ENCODE data around the gene LACC1. TPM values are rescaled to one million over a fixed set of nuclear protein-coding genes. Genes with fewer than 3 reads are reported as not detected.
A peak's percentile ranks its signal among the peaks of the same experiment; 100 is the strongest.

The LACC1 gene
- total and polyA plus RNA-seq, 2 of the 13 experiments (the other 11 are each of a cell fraction or from before 2014, with no cell fraction given): 0.92 to 1.7 TPM

GRCh38 chr13:43830497-43830881 is 49.2 kb upstream of the LACC1 start:
- DNase-seq (ENCODE audit: low spot score) (no peak), ATAC-seq (no peak), FAIRE-seq (no peak)
- Histone ChIP-seq H3K36me3 (replicated peaks in 1 of 2; ENCODE audit: control insufficient read depth in 1 of 2, insufficient read depth in 2 of 2, low read length in 2 of 2) (no peaks in the 10 kb centered on the region), H3K4me2 (ENCODE audit: low read depth, low read length) (no peak overlapping the region), H3K4me1 (ENCODE audit: insufficient read depth, low read length) (no peaks in the 10 kb centered on the region), H3K27me3 (ENCODE audit: control insufficient read depth in 1 of 2, insufficient read depth in 2 of 2, low read length in 2 of 2) (no peaks in the 10 kb centered on the region), H3K79me2 (ENCODE audit: insufficient read depth, low read length) (no peaks in the 10 kb centered on the region), H4K20me1 (ENCODE audit: insufficient read depth, low read length) (no peaks in the 10 kb centered on the region), H3K9me3 (ENCODE audit: low read length) (no peaks in the 10 kb centered on the region), H2AFZ (ENCODE audit: low read length) (no peak overlapping the region), H3K9ac (ENCODE audit: insufficient read depth, low read depth, low read length) (no peak overlapping the region), H3K27ac (ENCODE audit: extremely low read length, insufficient read depth, low read length) (no peak overlapping the region), H3K4me3 (replicated peaks in 1 of 3; ENCODE audit: insufficient read depth in 1 of 3, low read depth in 2 of 3, low read length in 3 of 3) (no peak overlapping the region)
- intact Hi-C loops (cut with micrococcal nuclease; ENCODE audit: unreplicated experiment) (no loop called here), in situ Hi-C loops (cut with HindIII; ENCODE audit: extremely low pct_ligation_motif_present, low pct_unique_long_range_greater_than_20kb) (no loop called here)
- CTCF ChIA-PET (ENCODE audit: low intra/inter-chr PET ratio, low total read pairs): no interaction called here
- 7% methylated on average over 5 of the region's 5 CpGs for WGBS (ENCODE audit: low lambda C conversion rate)
- BruUV-seq (replicated peaks): no TSS peak
- POLR2A ChIA-PET: no interaction called here
- TF ChIP-seq MTA1 (CRISPR knock-in tag; IDR thresholded peaks at IDR 0.05; ENCODE audit: borderline replicate concordance) (no peak), CREB3 (CRISPR knock-in tag; IDR thresholded peaks at IDR 0.05) (no peak), RARG (CRISPR knock-in tag; IDR thresholded peaks at IDR 0.05; ENCODE audit: low read depth) (no peak), ZSCAN12 (CRISPR knock-in tag; IDR thresholded peaks at IDR 0.05) (no peak), ZBTB20 (CRISPR knock-in tag; IDR thresholded peaks at IDR 0.05; ENCODE audit: borderline replicate concordance, low read depth) (no peak), HCFC1 (IDR thresholded peaks at IDR 0.05; ENCODE audit: low read depth, low read length) (no peak), NFYC (CRISPR knock-in tag; IDR thresholded peaks at IDR 0.05) (no peak)

GRCh38 chr13:43831088-43831487 is 48.6 kb upstream of the LACC1 start:
- FAIRE-seq: no peak
- POLR2A ChIA-PET: no interaction called here
- H3K79me2 ChIP-seq (ENCODE audit: insufficient read depth, low read length): no peaks in the 10 kb centered on the region
- H3K9me3 ChIP-seq (ENCODE audit: low read length): no peaks in the 10 kb centered on the region
- in situ Hi-C loops (cut with HindIII; ENCODE audit: extremely low pct_ligation_motif_present, low pct_unique_long_range_greater_than_20kb) (no loop called here), intact Hi-C loops (cut with micrococcal nuclease; ENCODE audit: unreplicated experiment) (no loop called here)
- H3K4me3 ChIP-seq (replicated peaks in 1 of 3; ENCODE audit: insufficient read depth in 1 of 3, low read depth in 2 of 3, low read length in 3 of 3): no peak overlapping the region
- no peak overlapping the region for H3K9ac ChIP-seq (ENCODE audit: insufficient read depth, low read depth, low read length)
- no peak overlapping the region for H2AFZ ChIP-seq (ENCODE audit: low read length)
- TF ChIP-seq ZNF7 (CRISPR knock-in tag; IDR thresholded peaks at IDR 0.05) (peak; percentile 73), ZNF704 (CRISPR knock-in tag; IDR thresholded peaks at IDR 0.05; ENCODE audit: borderline replicate concordance) (no peak), TMF1 (CRISPR knock-in tag; IDR thresholded peaks at IDR 0.05; ENCODE audit: low read depth) (no peak)
- no peak for ATAC-seq
- H3K4me1 ChIP-seq (ENCODE audit: insufficient read depth, low read length): no peaks in the 10 kb centered on the region
- no peaks in the 10 kb centered on the region for H3K27me3 ChIP-seq (ENCODE audit: control insufficient read depth in 1 of 2, insufficient read depth in 2 of 2, low read length in 2 of 2)
- DNase-seq (ENCODE audit: low spot score): no peak
- no peak overlapping the region for H3K27ac ChIP-seq (ENCODE audit: extremely low read length, insufficient read depth, low read length)
- CTCF ChIA-PET (ENCODE audit: low intra/inter-chr PET ratio, low total read pairs): no interaction called here
- H3K36me3 ChIP-seq (replicated peaks in 1 of 2; ENCODE audit: control insufficient read depth in 1 of 2, insufficient read depth in 2 of 2, low read length in 2 of 2): no peaks in the 10 kb centered on the region
- 28% methylated on average over 2 of the region's 2 CpGs for WGBS (ENCODE audit: low lambda C conversion rate)
- H3K4me2 ChIP-seq (ENCODE audit: low read depth, low read length): no peak overlapping the region
- H4K20me1 ChIP-seq (ENCODE audit: insufficient read depth, low read length): no peaks in the 10 kb centered on the region
- BruUV-seq (replicated peaks): no TSS peak

Measured in HepG2 (cell line).